Calu3 (cell line): ENCODE results near the gene IQCK. TPM values are rescaled to one million over a fixed set of nuclear protein-coding genes. Genes with fewer than 3 reads are reported as not detected.

Experiments
- BruUV-seq: library from RNA; stranded (reverse); fragments of 400-500 nt; replicated peaks from 2 replicates; lab custom pipeline; 2021; lab: Mats Ljungman, UMichigan
- CTCF ChIA-PET: fragments of 300-600 bp; sonication (Branson Sonifier 250); formaldehyde crosslinking; loops from one replicate; lab custom pipeline; 2022; ENCODE audit warnings: antibody characterized with exemption; lab: Charles Lee
- DNase-seq: peaks from one replicate; pipeline ENCODE4 v3.0.0; 2022
- H3K27ac Mint-ChIP-seq: one replicate; pipeline ENCODE4 v1.8.0; 2022; ENCODE audit warnings: mixed read lengths; ENCODE audit not compliant: unreplicated experiment
- H3K27me3 Mint-ChIP-seq: one replicate; pipeline ENCODE4 v1.8.0; 2022; ENCODE audit warnings: mixed read lengths; ENCODE audit not compliant: unreplicated experiment
- H3K36me3 Mint-ChIP-seq: one replicate; pipeline ENCODE4 v1.8.0; 2022; ENCODE audit warnings: mild to moderate bottlenecking, moderate library complexity, mixed read lengths; ENCODE audit not compliant: insufficient read depth, unreplicated experiment
- H3K4me1 Mint-ChIP-seq: one replicate; pipeline ENCODE4 v1.8.0; 2022; ENCODE audit warnings: mild to moderate bottlenecking, low read depth, mixed read lengths; ENCODE audit not compliant: unreplicated experiment
- H3K4me3 Mint-ChIP-seq: one replicate; pipeline ENCODE4 v1.8.0; 2022; ENCODE audit warnings: mild to moderate bottlenecking, low read depth, moderate library complexity, mixed read lengths; ENCODE audit not compliant: unreplicated experiment
- H3K9me3 Mint-ChIP-seq: one replicate; pipeline ENCODE4 v1.8.0; 2022; ENCODE audit warnings: low read depth, mixed read lengths; ENCODE audit not compliant: unreplicated experiment
- CTCF ChIP-seq: fragments of 200-600 bp; IDR thresholded peaks from one replicate; pipeline ENCODE4 v1.8.0; 2022; ENCODE audit warnings: antibody characterized with exemption; ENCODE audit not compliant: unreplicated experiment
- intact Hi-C: fragments of 100-400 bp; cut with micrococcal nuclease; formaldehyde crosslinking; loops from one replicate; pipeline ENCODE4 v1.10.0; 2022; ENCODE audit not compliant: unreplicated experiment
- total RNA-seq: library from RNA; stranded (reverse); gene quantifications from 2 replicates; pipeline ENCODE4 v1.2.3, GENCODE V29; 2022

IQCK gene
- total RNA-seq, 1 experiment from 2014 or later: 42.5 TPM

GRCh38 chr16:19858340-19859018 is 140.4 kb downstream of the IQCK start:
- TF ChIP-seq CTCF: no peak
- DNase-seq: no peak
- intact Hi-C loops: no loop called here
- Mint-ChIP-seq H3K27ac (peak overlapping the region; percentile 72), H3K4me1 (no peaks in the 10 kb centered on the region), H3K27me3 (no peaks in the 10 kb centered on the region), H3K4me3 (peak overlapping the region; percentile 28), H3K9me3 (no peaks in the 10 kb centered on the region), H3K36me3 (peaks cover 90% of the 10 kb centered on the region)
- CTCF ChIA-PET: interaction anchor here (0.7 kb wide), 1 partner anchor 277 kb away, joined by 3 read pairs; no protein-coding TSS in a partner anchor
- no TSS peak for BruUV-seq

GRCh38 chr16:19859166-19859565 is 141.1 kb downstream of the IQCK start:
- intact Hi-C loops: no loop called here
- no peaks in the 10 kb centered on the region for H3K9me3 Mint-ChIP-seq
- no peaks in the 10 kb centered on the region for H3K27me3 Mint-ChIP-seq
- no peaks in the 10 kb centered on the region for H3K4me1 Mint-ChIP-seq
- H3K27ac Mint-ChIP-seq: no peak overlapping the region
- no peak for DNase-seq
- no peak overlapping the region for H3K4me3 Mint-ChIP-seq
- TF ChIP-seq CTCF: no peak
- peaks cover 90% of the 10 kb centered on the region for H3K36me3 Mint-ChIP-seq
- BruUV-seq: no TSS peak
- CTCF ChIA-PET: no interaction called here

GRCh38 chr16:19859603-19860002 is 141.5 kb downstream of the IQCK start:
- no peaks in the 10 kb centered on the region for H3K27me3 Mint-ChIP-seq
- intact Hi-C loops: no loop called here
- CTCF ChIA-PET: no interaction called here
- no peaks in the 10 kb centered on the region for H3K9me3 Mint-ChIP-seq
- H3K27ac Mint-ChIP-seq: no peak overlapping the region
- TF ChIP-seq CTCF: no peak
- no peak for DNase-seq
- BruUV-seq: no TSS peak
- peaks cover 90% of the 10 kb centered on the region for H3K36me3 Mint-ChIP-seq
- H3K4me3 Mint-ChIP-seq: no peak overlapping the region
- H3K4me1 Mint-ChIP-seq: no peaks in the 10 kb centered on the region

- intact Hi-C loops: no loop called here
- no peaks in the 10 kb centered on the region for H3K27me3 Mint-ChIP-seq
- no TSS peak for BruUV-seq
- H3K27ac Mint-ChIP-seq: no peak overlapping the region
- no peak for DNase-seq
- peaks cover 92% of the 10 kb centered on the region for H3K36me3 Mint-ChIP-seq
- H3K9me3 Mint-ChIP-seq: no peaks in the 10 kb centered on the region
- CTCF ChIA-PET: no interaction called here
- TF ChIP-seq CTCF: no peak
- peaks cover 7% of the 10 kb centered on the region for H3K4me1 Mint-ChIP-seq
- no peak overlapping the region for H3K4me3 Mint-ChIP-seq
Observed at GRCh38 chr16:19860166-19861041, 142.3 kb downstream of the IQCK start.
